Measurements from ENCODE around the gene CCND1. TPM values are rescaled to one million over a fixed set of nuclear protein-coding genes. Genes with fewer than 3 reads are reported as not detected.

The CCND1 gene
- total and polyA plus RNA-seq, 7 donors: 7.7 to 56.8 (median 15.0) TPM

- Histone ChIP-seq H3K9me3 (no peaks in the 10 kb centered on the region), H3K36me3 (peaks cover 0 to 68% (median 3%) of the 10 kb centered on the region in 4 donors), H3K27me3 (no peaks in the 10 kb centered on the region), H3K4me1 (no peaks in the 10 kb centered on the region), H3K27ac (no peak overlapping the region), H3K4me3 (no peak overlapping the region)
- no peak for TF ChIP-seq CTCF (IDR thresholded peaks at IDR 0.05)
- no peak for TF ChIP-seq POLR2AphosphoS5 (IDR thresholded peaks at IDR 0.05)
- no peak for TF ChIP-seq EP300 (IDR thresholded peaks at IDR 0.05)
- TF ChIP-seq POLR2A (IDR thresholded peaks at IDR 0.05): no peak
- peak; percentile 54 for DNase-seq
- WGBS, 2 donors: 87 to 89% methylated on average over 23 of the region's 23 CpGs
- intact Hi-C loops (cut with DNase I): no loop called here
These were observed 9.9 kb downstream of the CCND1 start for GRCh38 chr11:69650832-69651344.

- WGBS, 2 donors: 92 to 94% methylated on average over 15 of the region's 15 CpGs
- peaks cover 0 to 68% (median 3%) of the 10 kb centered on the region in 4 donors for H3K36me3 ChIP-seq
These were observed 11.1 kb downstream of the CCND1 start for GRCh38 chr11:69651834-69652620.

GRCh38 chr11:69652999-69653398 is 12.0 kb downstream of the CCND1 start:
- Histone ChIP-seq H3K4me1 (peaks cover 0 to 4% (median 2%) of the 10 kb centered on the region in 4 donors), H3K9me3 (no peaks in the 10 kb centered on the region), H3K27me3 (no peaks in the 10 kb centered on the region), H3K36me3 (peaks cover 0 to 64% (median 3%) of the 10 kb centered on the region in 4 donors), H3K27ac (no peak overlapping the region), H3K4me3 (no peak overlapping the region)
- DNase-seq: no peak
- TF ChIP-seq POLR2A (IDR thresholded peaks at IDR 0.05) (no peak), POLR2AphosphoS5 (IDR thresholded peaks at IDR 0.05) (no peak), EP300 (IDR thresholded peaks at IDR 0.05) (no peak), CTCF (IDR thresholded peaks at IDR 0.05) (no peak)
- 80 to 83% methylated on average over 11 of the region's 11 CpGs for WGBS, 2 donors
- intact Hi-C loops (cut with DNase I): no loop called here

More at GRCh38 chr11:69651834-69652620, 11.1 kb downstream of the CCND1 start:
- TF ChIP-seq POLR2A (IDR thresholded peaks at IDR 0.05): no peak
- no peak for TF ChIP-seq EP300 (IDR thresholded peaks at IDR 0.05)
- no peak for TF ChIP-seq CTCF (IDR thresholded peaks at IDR 0.05)
- TF ChIP-seq POLR2AphosphoS5 (IDR thresholded peaks at IDR 0.05): no peak
- intact Hi-C loops (cut with DNase I): no loop called here
- DNase-seq: no peak
- Histone ChIP-seq H3K4me1 (no peaks in the 10 kb centered on the region), H3K9me3 (no peaks in the 10 kb centered on the region), H3K27me3 (no peaks in the 10 kb centered on the region), H3K27ac (no peak overlapping the region), H3K4me3 (no peak overlapping the region)

GRCh38 chr11:69653406-69653960 is 12.5 kb downstream of the CCND1 start:
- Histone ChIP-seq H3K27ac (no peak overlapping the region), H3K4me3 (no peak overlapping the region), H3K27me3 (no peaks in the 10 kb centered on the region), H3K9me3 (no peaks in the 10 kb centered on the region), H3K36me3 (peaks cover 0 to 59% (median 3%) of the 10 kb centered on the region in 4 donors), H3K4me1 (peaks cover 0 to 9% (median 3%) of the 10 kb centered on the region in 4 donors)
- TF ChIP-seq POLR2AphosphoS5 (IDR thresholded peaks at IDR 0.05): no peak
- no peak for TF ChIP-seq EP300 (IDR thresholded peaks at IDR 0.05)
- TF ChIP-seq CTCF (IDR thresholded peaks at IDR 0.05): no peak
- no peak for TF ChIP-seq POLR2A (IDR thresholded peaks at IDR 0.05)
- DNase-seq: no peak
- intact Hi-C loops (cut with DNase I): no loop called here
- 91 to 93% methylated on average over 23 of the region's 23 CpGs for WGBS, 2 donors
